ENCODE results near the gene MYBL2. TPM values are rescaled to one million over a fixed set of nuclear protein-coding genes. Genes with fewer than 3 reads are reported as not detected.

The MYBL2 gene
- total and polyA plus RNA-seq, 2 donors (not counting 3 experiments of a cell fraction or from before 2014, with no cell fraction given): 35.7 to 105 TPM

DNA sequence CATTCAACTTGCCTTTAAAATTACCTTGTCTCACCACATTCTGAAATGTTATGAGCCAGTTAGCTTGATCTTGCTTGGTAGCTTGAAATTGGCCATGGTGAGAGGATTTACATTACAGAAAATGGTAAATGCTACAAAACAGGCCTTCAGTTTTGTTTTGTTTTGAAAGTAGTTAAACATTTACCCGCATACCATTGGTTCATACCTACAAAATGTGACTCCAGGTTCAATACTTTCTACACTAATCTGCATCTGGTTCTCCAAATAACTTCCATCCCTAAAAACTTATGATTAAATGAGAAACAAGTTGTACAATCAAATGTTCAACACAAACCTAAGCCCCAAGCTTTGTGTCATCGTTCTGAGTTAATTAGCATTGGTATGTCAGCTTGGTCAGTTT is 30.5 kb upstream of the MYBL2 start:
- Histone ChIP-seq H3K9ac (replicated peaks; ENCODE audit: extremely low read depth, insufficient read depth, low read length) (no peak overlapping the region), H3K36me3 (ENCODE audit: control insufficient read depth in 2 of 2, extremely low read depth in 1 of 2, insufficient read depth in 2 of 2, low read length in 2 of 2) (peaks cover 4 to 11% of the 10 kb centered on the region in 2 experiments), H3K27me3 (ENCODE audit: control insufficient read depth in 2 of 2, insufficient read depth in 2 of 2, low read length in 2 of 2) (no peaks in the 10 kb centered on the region), H4K20me1 (replicated peaks; ENCODE audit: control insufficient read depth, extremely low read depth, insufficient read depth, low read length) (no peaks in the 10 kb centered on the region), H2AFZ (ENCODE audit: low read depth, low read length) (no peak overlapping the region), H3K4me2 (ENCODE audit: insufficient read depth, low read length) (no peak overlapping the region), H3K27ac (ENCODE audit: insufficient read depth, low read depth, low read length) (no peak overlapping the region), H3K4me3 (replicated peaks in 1 of 3; ENCODE audit: insufficient read depth in 1 of 3, low read depth in 1 of 3, low read length in 3 of 3) (no peak overlapping the region), H3K9me3 (replicated peaks; ENCODE audit: control insufficient read depth, insufficient read depth, low read length) (no peaks in the 10 kb centered on the region), H3K9me1 (replicated peaks; ENCODE audit: control insufficient read depth, extremely low read depth, insufficient read depth, low read length) (no peaks in the 10 kb centered on the region), H3K79me2 (ENCODE audit: control insufficient read depth, insufficient read depth, low read length) (no peaks in the 10 kb centered on the region), H3K4me1 (ENCODE audit: control insufficient read depth, extremely low read depth, insufficient read depth, low read length) (no peaks in the 10 kb centered on the region)
- intact Hi-C loops (cut with micrococcal nuclease) (no loop called here), dilution Hi-C loops (cut with MboI; ENCODE audit: extremely low pct_ligation_motif_present, low sequenced_read_pairs) (no loop called here)
- FAIRE-seq: no peak
- ChIA-PET POLR2A (no interaction called here), CTCF (interaction anchor here (1.3 kb wide), 1 partner anchor 9 kb away, joined by 5 read pairs; no protein-coding TSS in a partner anchor)
- BruUV-seq (replicated peaks): no TSS peak
- no peak for DNase-seq (ENCODE audit: low read depth, low spot score)
- no peak for TF ChIP-seq POLR2AphosphoS5 (IDR thresholded peaks at IDR 0.05; ENCODE audit: insufficient read depth, low read depth, low read length)
- TF ChIP-seq FOS (IDR thresholded peaks at IDR 0.05; ENCODE audit: borderline replicate concordance, insufficient read depth, low read length): no peak
- no peak for TF ChIP-seq MYC (IDR thresholded peaks at IDR 0.05; ENCODE audit: low read depth, low read length)
- TF ChIP-seq GATA2 (IDR thresholded peaks at IDR 0.05; ENCODE audit: insufficient read depth, insufficient read length, low read depth, low read length): no peak
- TF ChIP-seq JUN (IDR thresholded peaks at IDR 0.05; ENCODE audit: borderline replicate concordance, insufficient read depth, insufficient read length, low read depth): no peak
- TF ChIP-seq, protein P1, sequence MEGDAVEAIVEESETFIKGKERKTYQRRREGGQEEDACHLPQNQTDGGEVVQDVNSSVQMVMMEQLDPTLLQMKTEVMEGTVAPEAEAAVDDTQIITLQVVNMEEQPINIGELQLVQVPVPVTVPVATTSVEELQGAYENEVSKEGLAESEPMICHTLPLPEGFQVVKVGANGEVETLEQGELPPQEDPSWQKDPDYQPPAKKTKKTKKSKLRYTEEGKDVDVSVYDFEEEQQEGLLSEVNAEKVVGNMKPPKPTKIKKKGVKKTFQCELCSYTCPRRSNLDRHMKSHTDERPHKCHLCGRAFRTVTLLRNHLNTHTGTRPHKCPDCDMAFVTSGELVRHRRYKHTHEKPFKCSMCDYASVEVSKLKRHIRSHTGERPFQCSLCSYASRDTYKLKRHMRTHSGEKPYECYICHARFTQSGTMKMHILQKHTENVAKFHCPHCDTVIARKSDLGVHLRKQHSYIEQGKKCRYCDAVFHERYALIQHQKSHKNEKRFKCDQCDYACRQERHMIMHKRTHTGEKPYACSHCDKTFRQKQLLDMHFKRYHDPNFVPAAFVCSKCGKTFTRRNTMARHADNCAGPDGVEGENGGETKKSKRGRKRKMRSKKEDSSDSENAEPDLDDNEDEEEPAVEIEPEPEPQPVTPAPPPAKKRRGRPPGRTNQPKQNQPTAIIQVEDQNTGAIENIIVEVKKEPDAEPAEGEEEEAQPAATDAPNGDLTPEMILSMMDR (IDR thresholded peaks at IDR 0.05; ENCODE audit: extremely low read depth in 1 of 2, insufficient read depth in 1 of 2, low read depth in 1 of 2, low read length in 2 of 2): no peak
- TF ChIP-seq POLR2A (IDR thresholded peaks at IDR 0.05; ENCODE audit: low read depth, low read length): no peak
- no peak for TF ChIP-seq EZH2 (IDR thresholded peaks at IDR 0.05; ENCODE audit: borderline replicate concordance, low read depth, low read length, severe bottlenecking)
- TF ChIP-seq, protein P2, sequence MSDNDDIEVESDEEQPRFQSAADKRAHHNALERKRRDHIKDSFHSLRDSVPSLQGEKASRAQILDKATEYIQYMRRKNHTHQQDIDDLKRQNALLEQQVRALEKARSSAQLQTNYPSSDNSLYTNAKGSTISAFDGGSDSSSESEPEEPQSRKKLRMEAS (IDR thresholded peaks at IDR 0.05; ENCODE audit: insufficient read depth, insufficient read length): no peak
